Caco-2 (cell line): ENCODE data around the gene ICAM3. TPM values are rescaled to one million over a fixed set of nuclear protein-coding genes. Genes with fewer than 3 reads are reported as not detected.
A peak's percentile ranks its signal among the peaks of the same experiment; 100 is the strongest.

Experiments
- BruUV-seq: library from RNA; stranded (reverse); fragments of 400-500 nt; replicated peaks from 2 replicates; lab custom pipeline; 2021; lab: Mats Ljungman, UMichigan
- CTCF ChIA-PET: fragments of 300-600 bp; sonication (Branson Sonifier 250); formaldehyde crosslinking; loops from one replicate; lab custom pipeline; 2022; ENCODE audit warnings: antibody characterized with exemption; lab: Charles Lee
- POLR2A ChIA-PET: fragments of 300-600 bp; sonication (Branson Sonifier 250); formaldehyde crosslinking; loops from one replicate; lab custom pipeline; 2022; ENCODE audit warnings: antibody characterized with exemption; lab: Charles Lee
- DNase-seq, 2 experiments: peaks; one replicate each; pipeline versions ENCODE4 v3.0.0 to v3.0.0-alpha.2; 2020 to 2022
- H3K27me3 ChIP-seq: replicated peaks from 2 replicates; pipeline ENCODE4 v1.6.0; 2011; ENCODE audit warnings: low read length; ENCODE audit not compliant: control insufficient read depth, insufficient read depth
- H3K36me3 ChIP-seq: 2 replicates; pipeline ENCODE4 v1.5.1; 2011; ENCODE audit warnings: low read length; ENCODE audit not compliant: control insufficient read depth, insufficient read depth
- H3K4me1 ChIP-seq: fragments of 250-450 bp; sonication (Bioruptor Pico); 2 replicates; pipeline ENCODE4 v1.5.1; 2020; ENCODE audit warnings: mild to moderate bottlenecking
- H3K4me3 ChIP-seq: 2 replicates; pipeline ENCODE4 v1.5.1; 2011; ENCODE audit warnings: low read depth, mild to moderate bottlenecking, control low read depth, low read length
- H3K9me3 ChIP-seq: fragments of 250-450 bp; sonication (Bioruptor Pico); 2 replicates; pipeline ENCODE4 v1.5.1; 2020; ENCODE audit warnings: mild to moderate bottlenecking, moderate library complexity
- H3K27ac Mint-ChIP-seq: one replicate; pipeline ENCODE4 v1.8.0; 2022; ENCODE audit warnings: mixed read lengths; ENCODE audit not compliant: unreplicated experiment
- H3K27me3 Mint-ChIP-seq: one replicate; pipeline ENCODE4 v1.8.0; 2022; ENCODE audit warnings: mixed read lengths; ENCODE audit not compliant: insufficient read depth, unreplicated experiment
- H3K36me3 Mint-ChIP-seq: one replicate; pipeline ENCODE4 v1.8.0; 2022; ENCODE audit warnings: mild to moderate bottlenecking, mixed read lengths; ENCODE audit not compliant: insufficient read depth, unreplicated experiment
- H3K4me1 Mint-ChIP-seq: one replicate; pipeline ENCODE4 v1.8.0; 2022; ENCODE audit warnings: low read depth, mixed read lengths; ENCODE audit not compliant: unreplicated experiment
- H3K4me3 Mint-ChIP-seq: one replicate; pipeline ENCODE4 v1.8.0; 2022; ENCODE audit warnings: mild to moderate bottlenecking, moderate library complexity, mixed read lengths; ENCODE audit not compliant: unreplicated experiment
- H3K9me3 Mint-ChIP-seq: one replicate; pipeline ENCODE4 v1.8.0; 2022; ENCODE audit warnings: mixed read lengths; ENCODE audit not compliant: unreplicated experiment
- intact Hi-C: fragments of 100-400 bp; cut with micrococcal nuclease; formaldehyde crosslinking; loops from one replicate; pipeline ENCODE4 v1.10.0; 2022; ENCODE audit not compliant: unreplicated experiment
- total RNA-seq: library from RNA; stranded (reverse); gene quantifications from 2 replicates; pipeline ENCODE4 v1.2.3, GENCODE V29; 2022
- TF ChIP-seq, protein P1 (sequence below), 2 experiments: fragments of 200-600 bp in 1 of 2; IDR thresholded peaks; 1 replicate in 1 of 2; 2 replicates in 1 of 2; pipeline versions ENCODE4 v1.5.1 to v1.8.0; 2011 to 2022; ENCODE audit warnings: antibody characterized with exemption in 1 of 2, control low read depth in 1 of 2, inconsistent platforms in 1 of 2, low read depth in 1 of 2, low read length in 1 of 2, mild to moderate bottlenecking in 1 of 2, moderate library complexity in 1 of 2; ENCODE audit not compliant: insufficient read depth in 1 of 2, severe bottlenecking in 1 of 2, unreplicated experiment in 1 of 2

ICAM3 gene
- total RNA-seq, 1 experiment from 2014 or later, result 9.8 TPM

DNA sequence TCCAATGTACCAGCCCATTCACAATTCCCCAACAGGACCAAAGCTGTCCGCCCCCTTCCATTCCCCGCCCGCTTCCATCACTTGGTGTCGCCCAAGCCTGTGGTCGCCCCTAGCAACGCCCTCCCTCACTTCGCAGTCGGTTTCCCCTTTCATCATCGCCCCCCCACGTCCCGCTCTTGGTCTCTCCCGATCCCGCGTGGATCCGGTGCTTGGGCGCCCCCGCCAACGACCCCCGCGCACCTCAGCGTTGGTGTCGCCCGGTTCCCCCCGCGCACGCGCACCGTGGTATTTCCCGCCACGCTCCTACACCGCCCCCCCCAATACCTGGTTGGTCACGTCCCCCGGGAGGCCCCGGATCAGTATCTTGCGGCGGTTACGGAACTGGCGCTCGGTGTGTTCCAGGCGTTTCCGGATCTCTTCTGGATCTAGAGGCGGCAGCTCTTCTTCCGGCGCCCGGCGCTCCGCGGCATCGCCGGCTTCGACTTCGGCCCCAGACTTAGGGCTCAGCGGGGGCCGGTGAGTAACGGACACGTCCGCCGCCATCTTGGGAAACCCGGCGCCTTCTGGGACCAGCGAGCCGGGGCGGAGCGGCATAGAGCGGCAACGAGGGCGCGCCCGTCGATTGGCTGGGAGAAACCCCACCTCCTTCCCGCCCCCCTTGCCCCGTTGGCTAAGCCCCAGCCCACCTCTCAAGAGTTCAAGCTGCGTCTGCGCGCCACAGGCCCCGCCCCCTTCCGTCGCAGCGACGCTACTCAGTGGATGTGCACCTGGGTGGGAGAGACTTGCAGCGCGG is 6.3 kb downstream of the ICAM3 start, which contains the start of gene RAVER1:
RAVER1 (minus strand) TSS at position 565 of the 793 bp plus-strand sequence; CDS start at position 543, 22 bp downstream.
- POLR2A ChIA-PET, result interaction anchor here (0.5 to 1.3 kb wide), 14 partner anchors 35 to 318 kb away, joined by 3 to 17 read pairs (median 6); partner anchors contain the start of genes CDC37, ICAM1, ICAM4 and ICAM5
- peaks cover 5% of the 10 kb centered on the region for H3K4me1 Mint-ChIP-seq
- peak within 1 kb of the TSS; percentile 85 for H3K4me3 Mint-ChIP-seq
- peak within 1 kb of the TSS; percentile 79 for H3K4me3 ChIP-seq
- TF ChIP-seq, protein P1, sequence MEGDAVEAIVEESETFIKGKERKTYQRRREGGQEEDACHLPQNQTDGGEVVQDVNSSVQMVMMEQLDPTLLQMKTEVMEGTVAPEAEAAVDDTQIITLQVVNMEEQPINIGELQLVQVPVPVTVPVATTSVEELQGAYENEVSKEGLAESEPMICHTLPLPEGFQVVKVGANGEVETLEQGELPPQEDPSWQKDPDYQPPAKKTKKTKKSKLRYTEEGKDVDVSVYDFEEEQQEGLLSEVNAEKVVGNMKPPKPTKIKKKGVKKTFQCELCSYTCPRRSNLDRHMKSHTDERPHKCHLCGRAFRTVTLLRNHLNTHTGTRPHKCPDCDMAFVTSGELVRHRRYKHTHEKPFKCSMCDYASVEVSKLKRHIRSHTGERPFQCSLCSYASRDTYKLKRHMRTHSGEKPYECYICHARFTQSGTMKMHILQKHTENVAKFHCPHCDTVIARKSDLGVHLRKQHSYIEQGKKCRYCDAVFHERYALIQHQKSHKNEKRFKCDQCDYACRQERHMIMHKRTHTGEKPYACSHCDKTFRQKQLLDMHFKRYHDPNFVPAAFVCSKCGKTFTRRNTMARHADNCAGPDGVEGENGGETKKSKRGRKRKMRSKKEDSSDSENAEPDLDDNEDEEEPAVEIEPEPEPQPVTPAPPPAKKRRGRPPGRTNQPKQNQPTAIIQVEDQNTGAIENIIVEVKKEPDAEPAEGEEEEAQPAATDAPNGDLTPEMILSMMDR (IDR thresholded peaks at IDR 0.05; ENCODE audit: insufficient read depth in 1 of 2, low read depth in 1 of 2, low read length in 1 of 2, severe bottlenecking in 1 of 2, unreplicated experiment in 1 of 2), result no peak
- H3K27me3 Mint-ChIP-seq, result no peaks in the 10 kb centered on the region
- no TSS peak for BruUV-seq
- no peaks in the 10 kb centered on the region for H3K27me3 ChIP-seq
- H3K36me3 ChIP-seq, result no peaks in the 10 kb centered on the region
- DNase-seq, result peak; percentile 96
- CTCF ChIA-PET, result interaction anchor here (1.0 to 2.3 kb wide), 4 partner anchors 55 to 74 kb away, joined by 3 to 26 read pairs (median 13); partner anchors contain the start of genes CDC37 and ICAM1
- H3K36me3 Mint-ChIP-seq, result peaks cover 44% of the 10 kb centered on the region
- peaks cover 6% of the 10 kb centered on the region; the same call in 1 of the 2 replicates for H3K4me1 ChIP-seq
- intact Hi-C loops, result loop anchor here (1.0 to 5.0 kb wide), 3 partner anchors 46 to 64 kb away; partner anchors contain the start of genes ICAM4, ICAM5 and TYK2
- H3K27ac Mint-ChIP-seq, result peak within 1 kb of the TSS; percentile 81
- no peaks in the 10 kb centered on the region for H3K9me3 ChIP-seq
- H3K9me3 Mint-ChIP-seq, result no peaks in the 10 kb centered on the region

DNA sequence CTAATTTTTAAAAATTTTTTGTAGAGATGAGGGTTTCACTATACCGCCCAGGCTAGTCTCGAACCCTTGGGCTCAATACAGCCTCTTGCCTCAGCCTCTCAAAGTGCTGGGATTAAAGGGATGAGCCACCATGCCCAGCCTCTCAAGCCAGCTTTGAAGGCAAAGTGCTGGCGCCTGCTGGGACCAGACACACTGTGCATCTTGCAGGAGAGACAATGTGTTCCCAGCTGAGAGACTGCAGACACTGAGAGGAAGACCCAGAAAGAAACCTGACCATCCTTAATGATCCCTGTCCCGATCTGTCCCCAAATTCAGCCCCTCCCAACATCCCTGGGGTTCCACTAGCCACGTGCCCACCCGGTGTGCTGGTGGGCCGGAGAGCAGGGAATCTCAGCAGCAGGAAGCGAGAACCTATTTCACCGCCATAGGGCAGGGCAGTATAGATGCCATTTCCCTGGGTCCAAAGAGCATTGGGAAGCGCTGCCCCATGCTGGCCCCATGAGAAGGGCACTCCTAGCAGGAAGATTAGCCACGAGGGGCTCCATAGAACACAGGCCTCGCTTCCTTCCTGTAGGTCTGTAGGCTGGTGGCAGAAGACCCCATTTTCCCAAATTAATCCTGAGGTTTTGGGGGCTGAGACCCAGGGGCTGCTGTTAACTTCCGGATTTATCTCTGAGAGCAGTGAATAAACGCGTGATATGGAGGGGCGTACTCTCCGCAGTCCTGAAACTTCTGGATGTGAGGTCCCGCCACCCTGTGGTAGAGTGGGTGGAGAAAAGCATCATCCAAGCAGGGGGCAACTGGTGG is 7.1 kb downstream of the ICAM3 start:
- intact Hi-C loops, result loop anchor here (2.0 to 5.0 kb wide), 2 partner anchors 45 to 64 kb away; partner anchors contain the start of genes ICAM4 and ICAM5
- POLR2A ChIA-PET, result interaction anchor here (0.9 to 1.3 kb wide), 2 partner anchors 48 to 71 kb away, joined by 3 to 6 read pairs; partner anchors contain the start of genes CDC37 and TYK2
- DNase-seq, result peak in 1 of 2 experiments; percentile 30
- H3K4me3 Mint-ChIP-seq, result peak overlapping the region; percentile 85
- peaks cover 47% of the 10 kb centered on the region for H3K36me3 Mint-ChIP-seq
- Histone ChIP-seq H3K4me3 (peak overlapping the region; percentile 79), H3K9me3 (no peaks in the 10 kb centered on the region), H3K27me3 (no peaks in the 10 kb centered on the region), H3K36me3 (0 out of 2 replicates have a peak, but pooled peaks cover 2% of the 10 kb centered on the region), H3K4me1 (peaks cover 6% of the 10 kb centered on the region; the same call in 1 of the 2 replicates)
- TSS peak; percentile 56 for BruUV-seq
- H3K27ac Mint-ChIP-seq, result peak overlapping the region; percentile 81
- CTCF ChIA-PET, result interaction anchor here (0.8 kb wide), 1 partner anchor 43 kb away, joined by 3 read pairs; the partner anchor contains the start of gene ICAM5
- H3K4me1 Mint-ChIP-seq, result peaks cover 5% of the 10 kb centered on the region
- no peaks in the 10 kb centered on the region for H3K27me3 Mint-ChIP-seq
- TF ChIP-seq, protein P1 (IDR thresholded peaks at IDR 0.05; ENCODE audit: insufficient read depth in 1 of 2, low read depth in 1 of 2, low read length in 1 of 2, severe bottlenecking in 1 of 2, unreplicated experiment in 1 of 2), result no peak
- H3K9me3 Mint-ChIP-seq, result no peaks in the 10 kb centered on the region
